ENCODE data around the gene MT2A. TPM values are rescaled to one million over a fixed set of nuclear protein-coding genes. Genes with fewer than 3 reads are reported as not detected.

MT2A gene
- total and polyA plus RNA-seq, 2 of the 13 experiments (the other 11 are each of a cell fraction or from before 2014, with no cell fraction given): 135 to 371 TPM

DNA sequence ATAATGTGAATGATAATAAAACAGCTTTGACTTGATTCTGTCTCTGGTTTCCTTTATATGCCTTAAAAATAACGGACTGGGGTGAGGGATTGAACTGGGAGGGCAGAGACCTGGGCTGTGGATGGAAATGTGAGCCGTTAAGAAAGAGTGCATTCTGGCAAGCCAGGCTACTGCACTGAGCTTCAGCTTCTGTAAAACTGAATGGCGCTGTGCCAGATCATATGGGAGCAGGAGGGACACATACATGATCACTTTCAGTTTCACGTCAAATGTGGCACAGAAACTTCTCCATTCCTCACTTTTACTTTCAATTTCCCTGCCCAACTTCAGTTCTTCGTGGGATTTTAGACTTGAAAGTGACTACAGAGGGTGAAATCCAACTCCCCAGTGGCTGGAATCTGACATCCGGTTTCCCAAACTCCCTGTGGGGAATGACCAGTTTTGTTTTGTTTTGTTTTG, 1.1 kb downstream of the MT2A start (continued):
- TF ChIP-seq, protein P1, sequence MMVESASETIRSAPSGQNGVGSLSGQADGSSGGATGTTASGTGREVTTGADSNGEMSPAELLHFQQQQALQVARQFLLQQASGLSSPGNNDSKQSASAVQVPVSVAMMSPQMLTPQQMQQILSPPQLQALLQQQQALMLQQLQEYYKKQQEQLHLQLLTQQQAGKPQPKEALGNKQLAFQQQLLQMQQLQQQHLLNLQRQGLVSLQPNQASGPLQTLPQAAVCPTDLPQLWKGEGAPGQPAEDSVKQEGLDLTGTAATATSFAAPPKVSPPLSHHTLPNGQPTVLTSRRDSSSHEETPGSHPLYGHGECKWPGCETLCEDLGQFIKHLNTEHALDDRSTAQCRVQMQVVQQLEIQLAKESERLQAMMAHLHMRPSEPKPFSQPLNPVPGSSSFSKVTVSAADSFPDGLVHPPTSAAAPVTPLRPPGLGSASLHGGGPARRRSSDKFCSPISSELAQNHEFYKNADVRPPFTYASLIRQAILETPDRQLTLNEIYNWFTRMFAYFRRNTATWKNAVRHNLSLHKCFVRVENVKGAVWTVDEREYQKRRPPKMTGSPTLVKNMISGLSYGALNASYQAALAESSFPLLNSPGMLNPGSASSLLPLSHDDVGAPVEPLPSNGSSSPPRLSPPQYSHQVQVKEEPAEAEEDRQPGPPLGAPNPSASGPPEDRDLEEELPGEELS (CRISPR knock-in tag; IDR thresholded peaks at IDR 0.05): 0 out of 2 replicates have a peak, but pooled peaks have one; percentile 23
- 0 out of 2 replicates have a peak, but pooled peaks have one; percentile 4 for TF ChIP-seq CHD4 (IDR thresholded peaks at IDR 0.05; ENCODE audit: borderline replicate concordance, low read length)
- TF ChIP-seq TEAD3 (CRISPR knock-in tag; optimal IDR thresholded peaks at IDR 0.05; ENCODE audit: borderline replicate concordance): peak; percentile 4
- TF ChIP-seq, protein P2, sequence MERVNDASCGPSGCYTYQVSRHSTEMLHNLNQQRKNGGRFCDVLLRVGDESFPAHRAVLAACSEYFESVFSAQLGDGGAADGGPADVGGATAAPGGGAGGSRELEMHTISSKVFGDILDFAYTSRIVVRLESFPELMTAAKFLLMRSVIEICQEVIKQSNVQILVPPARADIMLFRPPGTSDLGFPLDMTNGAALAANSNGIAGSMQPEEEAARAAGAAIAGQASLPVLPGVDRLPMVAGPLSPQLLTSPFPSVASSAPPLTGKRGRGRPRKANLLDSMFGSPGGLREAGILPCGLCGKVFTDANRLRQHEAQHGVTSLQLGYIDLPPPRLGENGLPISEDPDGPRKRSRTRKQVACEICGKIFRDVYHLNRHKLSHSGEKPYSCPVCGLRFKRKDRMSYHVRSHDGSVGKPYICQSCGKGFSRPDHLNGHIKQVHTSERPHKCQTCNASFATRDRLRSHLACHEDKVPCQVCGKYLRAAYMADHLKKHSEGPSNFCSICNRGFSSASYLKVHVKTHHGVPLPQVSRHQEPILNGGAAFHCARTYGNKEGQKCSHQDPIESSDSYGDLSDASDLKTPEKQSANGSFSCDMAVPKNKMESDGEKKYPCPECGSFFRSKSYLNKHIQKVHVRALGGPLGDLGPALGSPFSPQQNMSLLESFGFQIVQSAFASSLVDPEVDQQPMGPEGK (CRISPR knock-in tag; IDR thresholded peaks at IDR 0.05): 0 out of 2 replicates have a peak, but pooled peaks have one; percentile 21
- TF ChIP-seq CCAR2 (optimal IDR thresholded peaks at IDR 0.05; ENCODE audit: low read depth, low read length): no peak
- TF ChIP-seq, protein P3, sequence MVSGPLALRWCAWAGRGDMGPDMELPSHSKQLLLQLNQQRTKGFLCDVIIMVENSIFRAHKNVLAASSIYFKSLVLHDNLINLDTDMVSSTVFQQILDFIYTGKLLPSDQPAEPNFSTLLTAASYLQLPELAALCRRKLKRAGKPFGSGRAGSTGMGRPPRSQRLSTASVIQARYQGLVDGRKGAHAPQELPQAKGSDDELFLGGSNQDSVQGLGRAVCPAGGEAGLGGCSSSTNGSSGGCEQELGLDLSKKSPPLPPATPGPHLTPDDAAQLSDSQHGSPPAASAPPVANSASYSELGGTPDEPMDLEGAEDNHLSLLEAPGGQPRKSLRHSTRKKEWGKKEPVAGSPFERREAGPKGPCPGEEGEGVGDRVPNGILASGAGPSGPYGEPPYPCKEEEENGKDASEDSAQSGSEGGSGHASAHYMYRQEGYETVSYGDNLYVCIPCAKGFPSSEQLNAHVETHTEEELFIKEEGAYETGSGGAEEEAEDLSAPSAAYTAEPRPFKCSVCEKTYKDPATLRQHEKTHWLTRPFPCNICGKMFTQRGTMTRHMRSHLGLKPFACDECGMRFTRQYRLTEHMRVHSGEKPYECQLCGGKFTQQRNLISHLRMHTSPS (CRISPR knock-in tag; IDR thresholded peaks at IDR 0.05; ENCODE audit: low read depth): 0 out of 2 replicates have a peak, but pooled peaks have one; percentile 11
- no peak for TF ChIP-seq SCMH1 (CRISPR knock-in tag; IDR thresholded peaks at IDR 0.05; ENCODE audit: borderline replicate concordance)
- TF ChIP-seq RAD21 (CRISPR knock-in tag; IDR thresholded peaks at IDR 0.05): no peak
- 0 out of 4 replicates have a peak, but pooled peaks of 1 of the 2 experiments have one; percentile 24 for TF ChIP-seq KLF16 (CRISPR knock-in tag; IDR thresholded peaks at IDR 0.05)
- TF ChIP-seq ZNF777 (CRISPR knock-in tag; IDR thresholded peaks at IDR 0.05): 0 out of 2 replicates have a peak, but pooled peaks have one; percentile 17
- 0 out of 2 replicates have a peak, but pooled peaks have one; percentile 19 for TF ChIP-seq REL (CRISPR knock-in tag; conservative IDR thresholded peaks at IDR 0.05)
- no peak for TF ChIP-seq GPN1 (CRISPR knock-in tag; IDR thresholded peaks at IDR 0.05; ENCODE audit: borderline replicate concordance)
- peak; percentile 34; the same call in 1 of the 2 replicates for TF ChIP-seq ZNF292 (CRISPR knock-in tag; IDR thresholded peaks at IDR 0.05; ENCODE audit: borderline replicate concordance, low read depth)
- TF ChIP-seq, protein P4, sequence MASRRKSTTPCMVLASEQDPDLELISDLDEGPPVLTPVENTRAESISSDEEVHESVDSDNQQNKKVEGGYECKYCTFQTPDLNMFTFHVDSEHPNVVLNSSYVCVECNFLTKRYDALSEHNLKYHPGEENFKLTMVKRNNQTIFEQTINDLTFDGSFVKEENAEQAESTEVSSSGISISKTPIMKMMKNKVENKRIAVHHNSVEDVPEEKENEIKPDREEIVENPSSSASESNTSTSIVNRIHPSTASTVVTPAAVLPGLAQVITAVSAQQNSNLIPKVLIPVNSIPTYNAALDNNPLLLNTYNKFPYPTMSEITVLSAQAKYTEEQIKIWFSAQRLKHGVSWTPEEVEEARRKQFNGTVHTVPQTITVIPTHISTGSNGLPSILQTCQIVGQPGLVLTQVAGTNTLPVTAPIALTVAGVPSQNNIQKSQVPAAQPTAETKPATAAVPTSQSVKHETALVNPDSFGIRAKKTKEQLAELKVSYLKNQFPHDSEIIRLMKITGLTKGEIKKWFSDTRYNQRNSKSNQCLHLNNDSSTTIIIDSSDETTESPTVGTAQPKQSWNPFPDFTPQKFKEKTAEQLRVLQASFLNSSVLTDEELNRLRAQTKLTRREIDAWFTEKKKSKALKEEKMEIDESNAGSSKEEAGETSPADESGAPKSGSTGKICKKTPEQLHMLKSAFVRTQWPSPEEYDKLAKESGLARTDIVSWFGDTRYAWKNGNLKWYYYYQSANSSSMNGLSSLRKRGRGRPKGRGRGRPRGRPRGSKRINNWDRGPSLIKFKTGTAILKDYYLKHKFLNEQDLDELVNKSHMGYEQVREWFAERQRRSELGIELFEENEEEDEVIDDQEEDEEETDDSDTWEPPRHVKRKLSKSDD (CRISPR knock-in tag; IDR thresholded peaks at IDR 0.05; ENCODE audit: low read depth): 0 out of 2 replicates have a peak, but pooled peaks have one; percentile 5
- TF ChIP-seq, protein P5, sequence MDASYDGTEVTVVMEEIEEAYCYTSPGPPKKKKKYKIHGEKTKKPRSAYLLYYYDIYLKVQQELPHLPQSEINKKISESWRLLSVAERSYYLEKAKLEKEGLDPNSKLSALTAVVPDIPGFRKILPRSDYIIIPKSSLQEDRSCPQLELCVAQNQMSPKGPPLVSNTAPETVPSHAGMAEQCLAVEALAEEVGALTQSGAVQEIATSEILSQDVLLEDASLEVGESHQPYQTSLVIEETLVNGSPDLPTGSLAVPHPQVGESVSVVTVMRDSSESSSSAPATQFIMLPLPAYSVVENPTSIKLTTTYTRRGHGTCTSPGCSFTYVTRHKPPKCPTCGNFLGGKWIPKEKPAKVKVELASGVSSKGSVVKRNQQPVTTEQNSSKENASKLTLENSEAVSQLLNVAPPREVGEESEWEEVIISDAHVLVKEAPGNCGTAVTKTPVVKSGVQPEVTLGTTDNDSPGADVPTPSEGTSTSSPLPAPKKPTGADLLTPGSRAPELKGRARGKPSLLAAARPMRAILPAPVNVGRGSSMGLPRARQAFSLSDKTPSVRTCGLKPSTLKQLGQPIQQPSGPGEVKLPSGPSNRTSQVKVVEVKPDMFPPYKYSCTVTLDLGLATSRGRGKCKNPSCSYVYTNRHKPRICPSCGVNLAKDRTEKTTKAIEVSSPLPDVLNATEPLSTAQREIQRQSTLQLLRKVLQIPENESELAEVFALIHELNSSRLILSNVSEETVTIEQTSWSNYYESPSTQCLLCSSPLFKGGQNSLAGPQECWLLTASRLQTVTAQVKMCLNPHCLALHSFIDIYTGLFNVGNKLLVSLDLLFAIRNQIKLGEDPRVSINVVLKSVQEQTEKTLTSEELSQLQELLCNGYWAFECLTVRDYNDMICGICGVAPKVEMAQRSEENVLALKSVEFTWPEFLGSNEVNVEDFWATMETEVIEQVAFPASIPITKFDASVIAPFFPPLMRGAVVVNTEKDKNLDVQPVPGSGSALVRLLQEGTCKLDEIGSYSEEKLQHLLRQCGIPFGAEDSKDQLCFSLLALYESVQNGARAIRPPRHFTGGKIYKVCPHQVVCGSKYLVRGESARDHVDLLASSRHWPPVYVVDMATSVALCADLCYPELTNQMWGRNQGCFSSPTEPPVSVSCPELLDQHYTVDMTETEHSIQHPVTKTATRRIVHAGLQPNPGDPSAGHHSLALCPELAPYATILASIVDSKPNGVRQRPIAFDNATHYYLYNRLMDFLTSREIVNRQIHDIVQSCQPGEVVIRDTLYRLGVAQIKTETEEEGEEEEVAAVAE (CRISPR knock-in tag; IDR thresholded peaks at IDR 0.05; ENCODE audit: borderline replicate concordance): 0 out of 2 replicates have a peak, but pooled peaks have one; percentile 11
